ENCODE measurements around the gene AGAP5.

DNA sequence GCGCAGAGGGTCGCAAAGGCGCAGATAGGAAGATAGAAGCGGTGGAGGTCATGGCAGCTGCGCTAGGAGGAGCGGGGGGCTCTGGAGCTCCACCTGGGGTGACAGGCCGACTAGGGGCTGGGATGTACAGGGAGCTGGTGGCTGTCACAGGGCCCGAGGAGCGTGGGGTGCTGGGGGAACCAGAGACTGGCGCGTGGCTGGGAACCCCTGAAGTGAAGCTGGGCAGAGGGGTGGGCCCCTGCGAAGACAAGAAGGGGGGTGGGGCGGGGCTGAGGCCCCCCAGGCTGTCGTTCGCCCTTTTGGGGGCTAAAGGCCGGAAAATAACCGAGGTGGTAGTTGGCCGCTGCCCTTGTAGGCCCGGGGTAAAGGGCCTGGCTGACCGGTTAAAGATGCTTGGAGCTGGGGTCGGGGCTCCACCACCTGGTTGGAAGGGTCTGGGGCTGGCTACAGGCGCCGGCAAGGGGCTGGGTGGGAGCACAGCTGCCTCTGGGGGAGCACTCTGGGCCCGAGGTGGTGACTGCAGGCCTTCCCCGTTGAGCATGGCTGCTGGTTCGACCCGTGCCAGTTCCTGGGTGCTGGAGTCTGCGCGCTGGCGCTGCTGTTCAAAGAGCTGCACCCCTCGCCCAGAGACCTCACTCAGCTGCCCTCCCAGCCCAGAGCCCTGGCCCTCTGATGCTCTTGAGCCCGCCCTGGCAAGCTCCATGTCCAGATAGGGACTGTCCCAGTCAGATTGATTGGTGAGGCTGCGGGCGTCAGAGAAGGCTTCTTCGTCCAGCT is 49.8 kb downstream of the AGAP5 start:
- no peak for TF ChIP-seq TEAD2 (tag; IDR thresholded peaks at IDR 0.05)
- TF ChIP-seq RBM34 (IDR thresholded peaks at IDR 0.05; ENCODE audit: borderline replicate concordance, insufficient read depth, low read length): no peak
- no peak for TF ChIP-seq SMC3 (conservative IDR thresholded peaks at IDR 0.05; ENCODE audit: insufficient read depth, low read depth, low read length)
- TF ChIP-seq ELF4 (CRISPR knock-in tag; IDR thresholded peaks at IDR 0.05): no peak
- no peak for TF ChIP-seq GABPB1 (CRISPR knock-in tag; IDR thresholded peaks at IDR 0.05)
- no peak for TF ChIP-seq CTCF (IDR thresholded peaks at IDR 0.05 in 2 of 3, conservative IDR thresholded peaks at IDR 0.05 in 1 of 3; ENCODE audit: insufficient read depth in 2 of 3, low read depth in 1 of 3, low read length in 3 of 3)
- no peak for TF ChIP-seq BACH1 (tag; IDR thresholded peaks at IDR 0.05)
- TF ChIP-seq DNMT1 (IDR thresholded peaks at IDR 0.05): no peak
- TF ChIP-seq MEF2A (IDR thresholded peaks at IDR 0.05; ENCODE audit: control insufficient read depth, low read depth, low read length): no peak
- TF ChIP-seq SP2 (IDR thresholded peaks at IDR 0.05; ENCODE audit: extremely low read depth, low read depth, low read length, poor library complexity, severe bottlenecking): no peak
- TF ChIP-seq ZNF655 (CRISPR knock-in tag; IDR thresholded peaks at IDR 0.05): no peak
- TF ChIP-seq, protein P1, sequence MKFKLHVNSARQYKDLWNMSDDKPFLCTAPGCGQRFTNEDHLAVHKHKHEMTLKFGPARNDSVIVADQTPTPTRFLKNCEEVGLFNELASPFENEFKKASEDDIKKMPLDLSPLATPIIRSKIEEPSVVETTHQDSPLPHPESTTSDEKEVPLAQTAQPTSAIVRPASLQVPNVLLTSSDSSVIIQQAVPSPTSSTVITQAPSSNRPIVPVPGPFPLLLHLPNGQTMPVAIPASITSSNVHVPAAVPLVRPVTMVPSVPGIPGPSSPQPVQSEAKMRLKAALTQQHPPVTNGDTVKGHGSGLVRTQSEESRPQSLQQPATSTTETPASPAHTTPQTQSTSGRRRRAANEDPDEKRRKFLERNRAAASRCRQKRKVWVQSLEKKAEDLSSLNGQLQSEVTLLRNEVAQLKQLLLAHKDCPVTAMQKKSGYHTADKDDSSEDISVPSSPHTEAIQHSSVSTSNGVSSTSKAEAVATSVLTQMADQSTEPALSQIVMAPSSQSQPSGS (CRISPR knock-in tag; IDR thresholded peaks at IDR 0.05): no peak
